H9 (cell line): ENCODE results near the gene PARP12. TPM values are rescaled to one million over a fixed set of nuclear protein-coding genes. Genes with fewer than 3 reads are reported as not detected.

Experiments used
- DNase-seq: peaks from one replicate; pipeline ENCODE4 v3.0.0-alpha.2; 2017
- H2AFZ ChIP-seq: one replicate; pipeline ENCODE4 v1.6.1; 2013; ENCODE audit warnings: mild to moderate bottlenecking, low read length, control low read depth, moderate library complexity
- H2AK5ac ChIP-seq: 2 replicates; pipeline ENCODE4 v1.6.1; 2013; ENCODE audit warnings: low read length, control low read depth, mixed read lengths; ENCODE audit not compliant: insufficient read length
- H2BK120ac ChIP-seq: one replicate; pipeline ENCODE4 v1.6.1; 2013; ENCODE audit warnings: low read depth, mild to moderate bottlenecking, low read length, control low read depth, inconsistent platforms; ENCODE audit not compliant: poor library complexity, severe bottlenecking
- H2BK12ac ChIP-seq: 2 replicates; pipeline ENCODE4 v1.6.1; 2013; ENCODE audit warnings: low read length, control low read depth, mixed read lengths, low read depth; ENCODE audit not compliant: insufficient read length
- H2BK15ac ChIP-seq: 2 replicates; pipeline ENCODE4 v1.6.1; 2013; ENCODE audit warnings: low read depth, low read length, control low read depth
- H2BK20ac ChIP-seq: one replicate; pipeline ENCODE4 v1.6.1; 2013; ENCODE audit warnings: low read depth, mild to moderate bottlenecking, low read length, control low read depth, inconsistent platforms; ENCODE audit not compliant: poor library complexity, severe bottlenecking
- H2BK5ac ChIP-seq: 2 replicates; pipeline ENCODE4 v1.6.1; 2013; ENCODE audit warnings: low read length, control low read depth, mixed read lengths; ENCODE audit not compliant: insufficient read length
- H3K14ac ChIP-seq: 2 replicates; pipeline ENCODE4 v1.6.1; 2013; ENCODE audit warnings: low read length, control low read depth; ENCODE audit not compliant: insufficient read depth
- H3K18ac ChIP-seq: 2 replicates; pipeline ENCODE4 v1.6.1; 2013; ENCODE audit warnings: low read depth, mild to moderate bottlenecking, mixed read lengths, low read length, control low read depth; ENCODE audit not compliant: insufficient read length
- H3K23ac ChIP-seq: 2 replicates; pipeline ENCODE4 v1.6.1; 2013; ENCODE audit warnings: low read length, control low read depth, mixed read lengths, low read depth; ENCODE audit not compliant: insufficient read length
- H3K23me2 ChIP-seq: 2 replicates; pipeline ENCODE4 v1.6.1; 2013; ENCODE audit warnings: low read depth, mild to moderate bottlenecking, mixed read lengths, low read length, control low read depth; ENCODE audit not compliant: insufficient read length, poor library complexity, severe bottlenecking
- H3K27ac ChIP-seq: 2 replicates; pipeline ENCODE4 v1.5.1; 2013; ENCODE audit warnings: low read length, control low read depth, mixed read lengths, low read depth; ENCODE audit not compliant: insufficient read length
- H3K27me3 ChIP-seq: 2 replicates; pipeline ENCODE4 v1.6.1; 2013; ENCODE audit warnings: low read length, control low read depth, inconsistent platforms; ENCODE audit not compliant: insufficient read depth
- H3K4ac ChIP-seq: 2 replicates; pipeline ENCODE4 v1.6.1; 2013; ENCODE audit warnings: low read depth, mild to moderate bottlenecking, control low read depth, inconsistent platforms, low read length, moderate library complexity
- H3K4me1 ChIP-seq: 2 replicates; pipeline ENCODE4 v1.6.1; 2013; ENCODE audit warnings: low read length, control low read depth, inconsistent platforms; ENCODE audit not compliant: insufficient read depth
- H3K4me2 ChIP-seq: 2 replicates; pipeline ENCODE4 v1.6.1; 2013; ENCODE audit warnings: low read length, control low read depth, mixed read lengths; ENCODE audit not compliant: insufficient read length, insufficient read depth
- H3K56ac ChIP-seq: 2 replicates; pipeline ENCODE4 v1.6.1; 2013; ENCODE audit warnings: low read depth, mild to moderate bottlenecking, mixed read lengths, low read length, control low read depth; ENCODE audit not compliant: insufficient read length
- H3K79me1 ChIP-seq: 2 replicates; pipeline ENCODE4 v1.6.1; 2013; ENCODE audit warnings: low read depth, mild to moderate bottlenecking, moderate library complexity, low read length, control low read depth, inconsistent platforms; ENCODE audit not compliant: insufficient read depth, poor library complexity, severe bottlenecking
- H3K79me2 ChIP-seq: 2 replicates; pipeline ENCODE4 v1.6.1; 2013; ENCODE audit warnings: low read length, control low read depth, inconsistent platforms; ENCODE audit not compliant: insufficient read depth
- H3K9ac ChIP-seq: 2 replicates; pipeline ENCODE4 v1.6.1; 2013; ENCODE audit warnings: low read length, control low read depth, mixed read lengths; ENCODE audit not compliant: insufficient read length; ENCODE audit errors: extremely low read depth
- H3K9me3 ChIP-seq: one replicate; pipeline ENCODE4 v1.6.1; 2013; ENCODE audit warnings: low read depth, low read length, inconsistent platforms; ENCODE audit not compliant: control insufficient read depth
- H3T11ph ChIP-seq: one replicate; pipeline ENCODE4 v1.6.1; 2013; ENCODE audit warnings: mild to moderate bottlenecking, low read length, control low read depth, inconsistent platforms
- H4K20me1 ChIP-seq: one replicate; pipeline ENCODE4 v1.6.1; 2013; ENCODE audit not compliant: control insufficient read depth, insufficient read length, insufficient read depth
- H4K5ac ChIP-seq: 2 replicates; pipeline ENCODE4 v1.6.1; 2013; ENCODE audit warnings: low read depth, mild to moderate bottlenecking, mixed read lengths, low read length, control low read depth; ENCODE audit not compliant: insufficient read length
- H4K8ac ChIP-seq: replicated peaks from 2 replicates; pipeline ENCODE4 v1.6.1; 2013; ENCODE audit warnings: low read length, control low read depth, mixed read lengths, low read depth; ENCODE audit not compliant: insufficient read length
- H4K91ac ChIP-seq: 2 replicates; pipeline ENCODE4 v1.6.1; 2013; ENCODE audit warnings: low read depth, mild to moderate bottlenecking, moderate library complexity, mixed read lengths, low read length, control low read depth; ENCODE audit not compliant: insufficient read length
- H3K27ac Mint-ChIP-seq, 3 experiments: 2 replicates in 2 of 3; 3 replicates in 1 of 3; pipeline ENCODE4 v1.8.0; 2020 to 2021; ENCODE audit warnings: mixed read lengths in 3 of 3, mild to moderate bottlenecking in 1 of 3, moderate library complexity in 1 of 3
- H3K27me3 Mint-ChIP-seq: 2 replicates; pipeline ENCODE4 v1.8.0; 2021; ENCODE audit warnings: low read depth, mild to moderate bottlenecking, moderate library complexity, mixed read lengths
- H3K36me3 Mint-ChIP-seq, 3 experiments: 2 replicates in 2 of 3; 3 replicates in 1 of 3; pipeline ENCODE4 v1.8.0; 2020 to 2021; ENCODE audit warnings: low read depth in 3 of 3, mixed read lengths in 3 of 3; ENCODE audit not compliant: insufficient read depth in 1 of 3
- H3K4me1 Mint-ChIP-seq, 2 experiments: 2 replicates each; pipeline ENCODE4 v1.8.0; 2020; ENCODE audit warnings: mixed read lengths in 2 of 2
- H3K4me3 Mint-ChIP-seq, 2 experiments: 2 replicates in 1 of 2; 3 replicates in 1 of 2; pipeline ENCODE4 v1.8.0; 2020 to 2021; ENCODE audit warnings: mild to moderate bottlenecking in 2 of 2, mixed read lengths in 2 of 2, moderate library complexity in 1 of 2
- H3K9me3 Mint-ChIP-seq, 2 experiments: 2 replicates in 1 of 2; 3 replicates in 1 of 2; pipeline ENCODE4 v1.8.0; 2020; ENCODE audit warnings: mild to moderate bottlenecking in 2 of 2, mixed read lengths in 2 of 2, moderate library complexity in 1 of 2
- CTCF ChIP-seq: fragments of 200-600 bp; sonication (generic); conservative IDR thresholded peaks from 3 replicates; pipeline ENCODE4 v1.8.0; 2021; ENCODE audit warnings: antibody characterized with exemption, mild to moderate bottlenecking
- WGBS: extraction: QIAGEN DNeasy Blood & Tissue Kit; methylation state at CpG from one replicate; pipeline ENCODE4 v1.1.7; 2013; ENCODE audit warnings: missing lambda C conversion rate, low lambda C conversion rate, mixed read lengths; ENCODE audit not compliant: insufficient read length; ENCODE audit errors: extremely low coverage; 5-methylcytosine and 5-hydroxymethylcytosine counted together
- total RNA-seq: library from RNA; stranded (reverse); gene quantifications from 2 replicates; pipeline ENCODE4 v1.2.1, GENCODE V29; 2021

Gene PARP12
- total RNA-seq, 1 experiment from 2014 or later = 11.8 TPM

DNA sequence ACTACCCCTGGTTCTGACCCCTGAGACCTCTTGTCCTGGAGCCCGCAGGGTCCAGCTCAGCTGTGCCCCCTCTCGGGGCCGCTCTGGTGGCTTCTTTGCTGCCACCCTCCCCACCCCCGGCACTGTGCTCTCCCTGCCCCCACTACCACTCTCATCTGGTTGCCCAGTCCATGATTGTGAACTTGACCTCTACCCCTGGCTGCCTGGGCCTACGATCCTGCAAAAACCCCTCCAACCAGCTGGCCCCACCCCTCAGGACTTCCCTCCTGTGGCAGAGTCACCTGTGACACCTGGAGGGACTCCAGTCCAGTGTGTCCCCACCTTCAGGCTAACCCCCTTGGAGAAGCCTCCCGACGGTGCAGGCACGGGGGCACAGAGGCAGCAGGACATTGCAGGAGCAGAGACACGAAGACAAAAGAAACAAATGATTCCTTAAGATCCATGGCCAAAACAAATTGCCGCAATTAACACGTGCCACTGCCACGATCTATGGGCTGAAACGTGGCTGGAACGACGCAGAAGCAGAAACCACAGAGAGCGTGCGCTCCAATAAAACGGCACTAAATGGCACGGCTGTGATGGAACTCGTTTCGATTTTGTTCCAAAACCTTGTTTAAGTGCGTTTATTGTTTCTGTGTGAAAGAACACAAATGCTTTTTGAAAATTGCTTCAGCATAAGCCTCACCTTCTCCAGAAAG lies 72.0 kb downstream of the PARP12 start:
- Histone ChIP-seq H3K18ac (no peak overlapping the region), H3K23ac (no peak overlapping the region), H4K8ac (no peak overlapping the region), H3K79me2 (no peaks in the 10 kb centered on the region), H3K4ac (no peak overlapping the region), H2BK20ac (no peak overlapping the region), H3T11ph (no peak overlapping the region), H3K4me1 (no peaks in the 10 kb centered on the region), H2AK5ac (no peak overlapping the region), H4K5ac (no peak overlapping the region), H4K20me1 (no peaks in the 10 kb centered on the region), H3K56ac (no peak overlapping the region), H2BK5ac (no peak overlapping the region), H3K9me3 (no peaks in the 10 kb centered on the region), H3K23me2 (no peaks in the 10 kb centered on the region), H2BK12ac (no peak overlapping the region), H2AFZ (no peak overlapping the region), H3K79me1 (no peaks in the 10 kb centered on the region), H3K14ac (no peak overlapping the region; the same call in 1 of the 2 replicates), H2BK120ac (no peak overlapping the region), H3K27me3 (no peaks in the 10 kb centered on the region; the same call in 1 of the 2 replicates), H4K91ac (no peak overlapping the region), H3K9ac (no peak overlapping the region), H3K4me2 (no peak overlapping the region), H2BK15ac (no peak overlapping the region), H3K27ac (no peak overlapping the region)
- Mint-ChIP-seq H3K36me3 (no peaks in the 10 kb centered on the region), H3K9me3 (no peaks in the 10 kb centered on the region), H3K27ac (no peak overlapping the region; a peak in 1 of 7 replicates), H3K27me3 (peaks cover 3% of the 10 kb centered on the region; the same call in 1 of the 2 replicates), H3K4me1 (peaks cover 10% of the 10 kb centered on the region in 2 experiments), H3K4me3 (no peak overlapping the region)
- WGBS = no CpG with 5 or more reads among the region's 22 CpGs
- TF ChIP-seq CTCF = no peak
- DNase-seq = no peak
